ENCODE data around the gene CHFR.
"Not testable (repeated sequence)": the region's sequence is repeated elsewhere in the genome, so short reads cannot be mapped to it uniquely, and the experiment has no call there.

DNA sequence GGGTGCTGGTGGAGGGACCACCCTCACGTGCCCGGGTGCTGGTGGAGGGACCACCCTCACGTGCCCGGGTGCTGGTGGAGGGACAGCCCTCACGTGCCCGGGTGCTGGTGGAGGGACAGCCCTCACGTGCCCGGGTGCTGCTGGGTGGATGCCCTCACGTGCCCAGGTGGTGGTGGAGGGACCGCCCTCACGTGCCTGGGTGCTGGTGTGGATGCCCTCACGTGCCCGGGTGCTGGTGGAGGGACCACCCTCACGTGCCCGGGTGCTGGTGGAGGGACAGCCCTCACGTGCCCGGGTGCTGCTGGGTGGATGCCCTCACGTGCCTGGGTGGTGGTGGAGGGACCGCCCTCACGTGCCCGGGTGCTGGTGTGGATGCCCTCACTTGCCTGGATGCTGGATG is 30.4 kb downstream of the CHFR start:
- TF ChIP-seq, protein P1, sequence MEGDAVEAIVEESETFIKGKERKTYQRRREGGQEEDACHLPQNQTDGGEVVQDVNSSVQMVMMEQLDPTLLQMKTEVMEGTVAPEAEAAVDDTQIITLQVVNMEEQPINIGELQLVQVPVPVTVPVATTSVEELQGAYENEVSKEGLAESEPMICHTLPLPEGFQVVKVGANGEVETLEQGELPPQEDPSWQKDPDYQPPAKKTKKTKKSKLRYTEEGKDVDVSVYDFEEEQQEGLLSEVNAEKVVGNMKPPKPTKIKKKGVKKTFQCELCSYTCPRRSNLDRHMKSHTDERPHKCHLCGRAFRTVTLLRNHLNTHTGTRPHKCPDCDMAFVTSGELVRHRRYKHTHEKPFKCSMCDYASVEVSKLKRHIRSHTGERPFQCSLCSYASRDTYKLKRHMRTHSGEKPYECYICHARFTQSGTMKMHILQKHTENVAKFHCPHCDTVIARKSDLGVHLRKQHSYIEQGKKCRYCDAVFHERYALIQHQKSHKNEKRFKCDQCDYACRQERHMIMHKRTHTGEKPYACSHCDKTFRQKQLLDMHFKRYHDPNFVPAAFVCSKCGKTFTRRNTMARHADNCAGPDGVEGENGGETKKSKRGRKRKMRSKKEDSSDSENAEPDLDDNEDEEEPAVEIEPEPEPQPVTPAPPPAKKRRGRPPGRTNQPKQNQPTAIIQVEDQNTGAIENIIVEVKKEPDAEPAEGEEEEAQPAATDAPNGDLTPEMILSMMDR (IDR thresholded peaks at IDR 0.05), result not testable (repeated sequence)
- TF ChIP-seq POLR2A (IDR thresholded peaks at IDR 0.05), result not testable (repeated sequence)

Data from testis (tissue), 2 donors.